ENCODE results near the gene MYLK.

Gene MYLK, protein sequence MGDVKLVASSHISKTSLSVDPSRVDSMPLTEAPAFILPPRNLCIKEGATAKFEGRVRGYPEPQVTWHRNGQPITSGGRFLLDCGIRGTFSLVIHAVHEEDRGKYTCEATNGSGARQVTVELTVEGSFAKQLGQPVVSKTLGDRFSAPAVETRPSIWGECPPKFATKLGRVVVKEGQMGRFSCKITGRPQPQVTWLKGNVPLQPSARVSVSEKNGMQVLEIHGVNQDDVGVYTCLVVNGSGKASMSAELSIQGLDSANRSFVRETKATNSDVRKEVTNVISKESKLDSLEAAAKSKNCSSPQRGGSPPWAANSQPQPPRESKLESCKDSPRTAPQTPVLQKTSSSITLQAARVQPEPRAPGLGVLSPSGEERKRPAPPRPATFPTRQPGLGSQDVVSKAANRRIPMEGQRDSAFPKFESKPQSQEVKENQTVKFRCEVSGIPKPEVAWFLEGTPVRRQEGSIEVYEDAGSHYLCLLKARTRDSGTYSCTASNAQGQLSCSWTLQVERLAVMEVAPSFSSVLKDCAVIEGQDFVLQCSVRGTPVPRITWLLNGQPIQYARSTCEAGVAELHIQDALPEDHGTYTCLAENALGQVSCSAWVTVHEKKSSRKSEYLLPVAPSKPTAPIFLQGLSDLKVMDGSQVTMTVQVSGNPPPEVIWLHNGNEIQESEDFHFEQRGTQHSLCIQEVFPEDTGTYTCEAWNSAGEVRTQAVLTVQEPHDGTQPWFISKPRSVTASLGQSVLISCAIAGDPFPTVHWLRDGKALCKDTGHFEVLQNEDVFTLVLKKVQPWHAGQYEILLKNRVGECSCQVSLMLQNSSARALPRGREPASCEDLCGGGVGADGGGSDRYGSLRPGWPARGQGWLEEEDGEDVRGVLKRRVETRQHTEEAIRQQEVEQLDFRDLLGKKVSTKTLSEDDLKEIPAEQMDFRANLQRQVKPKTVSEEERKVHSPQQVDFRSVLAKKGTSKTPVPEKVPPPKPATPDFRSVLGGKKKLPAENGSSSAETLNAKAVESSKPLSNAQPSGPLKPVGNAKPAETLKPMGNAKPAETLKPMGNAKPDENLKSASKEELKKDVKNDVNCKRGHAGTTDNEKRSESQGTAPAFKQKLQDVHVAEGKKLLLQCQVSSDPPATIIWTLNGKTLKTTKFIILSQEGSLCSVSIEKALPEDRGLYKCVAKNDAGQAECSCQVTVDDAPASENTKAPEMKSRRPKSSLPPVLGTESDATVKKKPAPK (N-terminal part only)

DNA sequence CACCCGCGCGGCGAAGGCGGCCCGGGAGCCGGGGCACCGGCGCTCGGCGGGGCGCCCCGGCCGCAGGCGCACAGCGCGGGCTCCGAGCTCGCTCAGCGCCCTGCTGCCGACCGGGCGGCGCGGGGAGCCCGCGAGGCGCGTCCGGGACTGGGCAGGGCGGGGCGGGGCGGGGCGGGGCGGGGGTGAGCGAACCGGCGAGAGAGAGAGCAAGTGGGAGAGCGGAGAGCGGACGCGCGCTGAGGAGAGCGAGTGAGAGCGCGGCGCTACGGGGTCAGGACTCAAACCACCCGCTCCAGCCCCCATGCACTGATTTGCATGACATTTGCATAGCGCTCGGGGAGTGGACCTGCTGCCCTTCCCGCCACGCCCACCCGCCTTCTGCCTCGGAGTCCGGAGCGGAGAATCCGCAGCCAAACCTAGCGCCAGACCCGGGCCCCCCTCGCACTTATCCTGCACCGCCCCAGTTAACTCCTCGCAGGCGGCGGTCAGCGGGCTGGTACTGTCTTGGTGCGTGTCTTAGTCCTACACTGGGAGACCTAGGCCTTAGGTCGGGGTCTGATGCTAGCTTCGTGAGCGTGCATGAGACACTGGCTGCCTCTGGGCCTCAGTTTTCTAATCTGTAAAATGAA lies at the start of gene MYLK:
Gene MYLK, minus strand, starts transcription at position 130 of the 629 bp plus-strand sequence. CDS start 90,491 bp downstream, outside the sequence.
- Histone ChIP-seq H3K27me3 (ENCODE audit: insufficient read depth, poor library complexity, severe bottlenecking) (no peaks in the 10 kb centered on the region), H3K4me3 (ENCODE audit: severe bottlenecking) (peak within 1 kb of the TSS; percentile 44), H3K9me3 (ENCODE audit: severe bottlenecking) (no peaks in the 10 kb centered on the region), H3K27ac (ENCODE audit: poor library complexity, severe bottlenecking) (no peak within 1 kb of the TSS), H3K4me1 (ENCODE audit: insufficient read depth, poor library complexity, severe bottlenecking) (peaks cover 2% of the 10 kb centered on the region), H3K36me3 (ENCODE audit: low read depth) (no peaks in the 10 kb centered on the region)
- ATAC-seq (ENCODE audit: low read depth) (peak; percentile 92), DNase-seq (ENCODE audit: low spot score) (peak; percentile 86)
- TF ChIP-seq, protein P1, sequence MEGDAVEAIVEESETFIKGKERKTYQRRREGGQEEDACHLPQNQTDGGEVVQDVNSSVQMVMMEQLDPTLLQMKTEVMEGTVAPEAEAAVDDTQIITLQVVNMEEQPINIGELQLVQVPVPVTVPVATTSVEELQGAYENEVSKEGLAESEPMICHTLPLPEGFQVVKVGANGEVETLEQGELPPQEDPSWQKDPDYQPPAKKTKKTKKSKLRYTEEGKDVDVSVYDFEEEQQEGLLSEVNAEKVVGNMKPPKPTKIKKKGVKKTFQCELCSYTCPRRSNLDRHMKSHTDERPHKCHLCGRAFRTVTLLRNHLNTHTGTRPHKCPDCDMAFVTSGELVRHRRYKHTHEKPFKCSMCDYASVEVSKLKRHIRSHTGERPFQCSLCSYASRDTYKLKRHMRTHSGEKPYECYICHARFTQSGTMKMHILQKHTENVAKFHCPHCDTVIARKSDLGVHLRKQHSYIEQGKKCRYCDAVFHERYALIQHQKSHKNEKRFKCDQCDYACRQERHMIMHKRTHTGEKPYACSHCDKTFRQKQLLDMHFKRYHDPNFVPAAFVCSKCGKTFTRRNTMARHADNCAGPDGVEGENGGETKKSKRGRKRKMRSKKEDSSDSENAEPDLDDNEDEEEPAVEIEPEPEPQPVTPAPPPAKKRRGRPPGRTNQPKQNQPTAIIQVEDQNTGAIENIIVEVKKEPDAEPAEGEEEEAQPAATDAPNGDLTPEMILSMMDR (IDR thresholded peaks at IDR 0.05; ENCODE audit: poor library complexity, severe bottlenecking) = no peak

DNA sequence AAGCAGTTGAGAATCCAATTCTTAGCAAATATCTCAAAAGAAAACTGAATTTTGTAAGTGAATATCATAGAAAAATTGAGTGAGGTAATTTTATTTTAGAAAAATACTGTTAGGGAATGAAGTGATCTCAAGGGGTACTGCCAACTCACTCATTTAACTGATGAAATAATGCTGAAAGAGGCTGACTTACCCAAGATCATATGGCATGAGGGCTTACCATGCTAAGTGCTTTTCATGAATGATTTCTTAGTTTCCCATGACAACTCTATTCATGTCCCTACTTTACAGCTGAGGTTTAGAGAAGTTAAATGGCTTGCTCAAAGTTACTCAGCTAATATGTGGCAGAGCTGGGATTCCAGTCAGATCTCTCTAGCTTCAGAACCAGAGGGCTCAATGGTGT lies 46.3 kb upstream of the MYLK start:
- DNase-seq (ENCODE audit: low spot score) (no peak), ATAC-seq (ENCODE audit: low read depth) (no peak)
- Histone ChIP-seq H3K27ac (ENCODE audit: poor library complexity, severe bottlenecking) (no peak overlapping the region), H3K27me3 (ENCODE audit: insufficient read depth, poor library complexity, severe bottlenecking) (no peaks in the 10 kb centered on the region), H3K36me3 (ENCODE audit: low read depth) (peaks cover 73% of the 10 kb centered on the region), H3K9me3 (ENCODE audit: severe bottlenecking) (no peaks in the 10 kb centered on the region), H3K4me3 (ENCODE audit: severe bottlenecking) (no peak overlapping the region), H3K4me1 (ENCODE audit: insufficient read depth, poor library complexity, severe bottlenecking) (no peaks in the 10 kb centered on the region)
- TF ChIP-seq, protein P1 (IDR thresholded peaks at IDR 0.05; ENCODE audit: poor library complexity, severe bottlenecking) = no peak

DNA sequence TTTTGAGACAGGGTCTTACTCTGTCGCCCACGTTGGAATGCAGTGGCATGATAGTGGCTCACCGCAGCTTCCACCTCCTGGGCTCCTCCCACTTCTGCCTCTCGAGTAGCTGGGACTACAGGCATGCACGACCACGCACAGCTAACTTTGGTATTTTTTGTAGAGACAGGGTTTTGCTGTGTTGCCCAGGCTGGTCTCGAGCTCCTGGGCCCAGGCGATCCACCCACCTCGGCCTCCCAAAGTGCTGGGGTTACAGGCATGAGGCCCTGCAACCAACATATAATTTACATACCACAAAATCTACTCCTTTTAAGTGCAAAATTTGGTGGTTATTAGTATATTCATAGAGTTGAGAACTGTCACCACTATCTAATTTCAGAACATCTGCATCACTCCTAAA lies 45.2 kb upstream of the MYLK start:
- Histone ChIP-seq H3K4me3 (ENCODE audit: severe bottlenecking) (no peak overlapping the region), H3K27me3 (ENCODE audit: insufficient read depth, poor library complexity, severe bottlenecking) (no peaks in the 10 kb centered on the region), H3K9me3 (ENCODE audit: severe bottlenecking) (no peaks in the 10 kb centered on the region), H3K4me1 (ENCODE audit: insufficient read depth, poor library complexity, severe bottlenecking) (no peaks in the 10 kb centered on the region), H3K27ac (ENCODE audit: poor library complexity, severe bottlenecking) (no peak overlapping the region), H3K36me3 (ENCODE audit: low read depth) (peaks cover 76% of the 10 kb centered on the region)
- ATAC-seq (ENCODE audit: low read depth) (no peak), DNase-seq (ENCODE audit: low spot score) (no peak)
- TF ChIP-seq, protein P1 (IDR thresholded peaks at IDR 0.05; ENCODE audit: poor library complexity, severe bottlenecking) = no peak

DNA sequence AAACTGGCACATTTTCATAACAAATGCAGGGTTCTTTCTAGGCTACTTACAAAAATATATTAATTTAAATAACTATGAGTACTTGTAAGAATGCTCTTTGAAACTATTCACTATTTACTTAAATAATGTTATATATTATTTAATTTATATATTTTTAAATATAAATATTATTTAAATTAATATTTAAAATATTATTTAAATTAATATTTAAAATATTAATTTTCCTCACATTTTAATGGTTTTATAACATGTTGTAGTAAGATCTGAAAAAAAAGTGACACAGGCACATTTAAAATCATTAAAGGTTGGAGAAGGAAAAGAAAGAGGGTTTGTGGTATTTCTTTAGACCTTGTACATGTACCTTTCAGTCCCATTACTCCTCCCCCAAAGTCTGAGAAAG lies 42.3 kb upstream of the MYLK start:
- Histone ChIP-seq H3K9me3 (ENCODE audit: severe bottlenecking) (no peaks in the 10 kb centered on the region), H3K27ac (ENCODE audit: poor library complexity, severe bottlenecking) (no peak overlapping the region), H3K27me3 (ENCODE audit: insufficient read depth, poor library complexity, severe bottlenecking) (no peaks in the 10 kb centered on the region), H3K4me3 (ENCODE audit: severe bottlenecking) (no peak overlapping the region), H3K4me1 (ENCODE audit: insufficient read depth, poor library complexity, severe bottlenecking) (no peaks in the 10 kb centered on the region), H3K36me3 (ENCODE audit: low read depth) (peaks cover 71% of the 10 kb centered on the region)
- DNase-seq (ENCODE audit: low spot score) (no peak), ATAC-seq (ENCODE audit: low read depth) (no peak)
- TF ChIP-seq, protein P1 (IDR thresholded peaks at IDR 0.05; ENCODE audit: poor library complexity, severe bottlenecking) = no peak

All from RWPE2 (cell line).